PFSK-1 (cell line): ENCODE results near the gene CLINT1.

ENCODE experiments used
- POLR2AphosphoS5 ChIP-seq: IDR thresholded peaks from 2 replicates; pipeline ENCODE4 v1.6.1; 2012; ENCODE audit warnings: low read depth, mild to moderate bottlenecking, control low read depth, low read length, moderate library complexity
- SIN3A ChIP-seq: IDR thresholded peaks from 2 replicates; pipeline ENCODE4 v1.6.1; 2012; ENCODE audit warnings: mild to moderate bottlenecking, low read length, moderate library complexity, borderline replicate concordance; ENCODE audit not compliant: insufficient read depth
- TAF1 ChIP-seq: IDR thresholded peaks from 2 replicates; pipeline ENCODE4 v1.6.1; 2012; ENCODE audit warnings: low read length, control low read depth, borderline replicate concordance; ENCODE audit not compliant: insufficient read depth
- TF ChIP-seq, protein P1 (sequence below), 2 experiments: IDR thresholded peaks; 2 replicates each; pipeline versions ENCODE4 v1.6.1 to v1.8.0; 2011 to 2012; ENCODE audit warnings: low read depth in 2 of 2, low read length in 2 of 2, control low read depth in 1 of 2, inconsistent platforms in 1 of 2, mild to moderate bottlenecking in 1 of 2, moderate library complexity in 1 of 2; ENCODE audit not compliant: insufficient read depth in 1 of 2

DNA sequence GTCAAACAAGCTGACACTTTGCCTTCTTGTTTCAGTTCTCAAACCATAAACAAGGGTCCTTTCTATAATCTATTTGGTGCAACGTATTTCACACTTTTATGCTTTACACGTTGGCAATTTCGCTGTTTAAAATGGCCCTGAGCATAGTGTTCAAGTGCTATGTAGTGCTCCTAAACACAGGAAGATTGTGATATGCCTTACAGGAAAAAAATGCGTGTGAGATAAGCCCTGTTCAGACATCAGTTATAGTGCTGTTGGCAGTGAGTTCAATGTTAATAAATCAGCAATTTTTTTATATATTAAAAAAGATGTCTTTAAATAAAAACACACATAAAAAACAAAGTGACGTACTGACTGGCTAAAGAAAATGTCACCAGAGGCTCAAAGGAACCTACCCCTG lies 23.9 kb downstream of the CLINT1 start:
- TF ChIP-seq POLR2AphosphoS5 (no peak), SIN3A (no peak), TAF1 (no peak)
- TF ChIP-seq, protein P1, sequence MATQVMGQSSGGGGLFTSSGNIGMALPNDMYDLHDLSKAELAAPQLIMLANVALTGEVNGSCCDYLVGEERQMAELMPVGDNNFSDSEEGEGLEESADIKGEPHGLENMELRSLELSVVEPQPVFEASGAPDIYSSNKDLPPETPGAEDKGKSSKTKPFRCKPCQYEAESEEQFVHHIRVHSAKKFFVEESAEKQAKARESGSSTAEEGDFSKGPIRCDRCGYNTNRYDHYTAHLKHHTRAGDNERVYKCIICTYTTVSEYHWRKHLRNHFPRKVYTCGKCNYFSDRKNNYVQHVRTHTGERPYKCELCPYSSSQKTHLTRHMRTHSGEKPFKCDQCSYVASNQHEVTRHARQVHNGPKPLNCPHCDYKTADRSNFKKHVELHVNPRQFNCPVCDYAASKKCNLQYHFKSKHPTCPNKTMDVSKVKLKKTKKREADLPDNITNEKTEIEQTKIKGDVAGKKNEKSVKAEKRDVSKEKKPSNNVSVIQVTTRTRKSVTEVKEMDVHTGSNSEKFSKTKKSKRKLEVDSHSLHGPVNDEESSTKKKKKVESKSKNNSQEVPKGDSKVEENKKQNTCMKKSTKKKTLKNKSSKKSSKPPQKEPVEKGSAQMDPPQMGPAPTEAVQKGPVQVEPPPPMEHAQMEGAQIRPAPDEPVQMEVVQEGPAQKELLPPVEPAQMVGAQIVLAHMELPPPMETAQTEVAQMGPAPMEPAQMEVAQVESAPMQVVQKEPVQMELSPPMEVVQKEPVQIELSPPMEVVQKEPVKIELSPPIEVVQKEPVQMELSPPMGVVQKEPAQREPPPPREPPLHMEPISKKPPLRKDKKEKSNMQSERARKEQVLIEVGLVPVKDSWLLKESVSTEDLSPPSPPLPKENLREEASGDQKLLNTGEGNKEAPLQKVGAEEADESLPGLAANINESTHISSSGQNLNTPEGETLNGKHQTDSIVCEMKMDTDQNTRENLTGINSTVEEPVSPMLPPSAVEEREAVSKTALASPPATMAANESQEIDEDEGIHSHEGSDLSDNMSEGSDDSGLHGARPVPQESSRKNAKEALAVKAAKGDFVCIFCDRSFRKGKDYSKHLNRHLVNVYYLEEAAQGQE (IDR thresholded peaks at IDR 0.05; ENCODE audit: insufficient read depth in 1 of 2, low read depth in 2 of 2, low read length in 2 of 2) = no peak
